SK-N-DZ (cell line): ENCODE measurements around the gene TSHZ3. TPM values are rescaled to one million over a fixed set of nuclear protein-coding genes. Genes with fewer than 3 reads are reported as not detected.
A peak's percentile ranks its signal among the peaks of the same experiment; 100 is the strongest.

Source experiments
- DNase-seq: peaks from one replicate; pipeline ENCODE4 v3.0.0-alpha.2; 2015; ENCODE audit warnings: low spot score
- polyA plus RNA-seq, 2 experiments: library from polyadenylated mRNA; depleted of rRNA; stranded (reverse); fragments of >200 nt; gene quantifications; 2 replicates each; pipeline ENCODE4 v1.2.3, GENCODE V29; 2014

TSHZ3 gene, protein sequence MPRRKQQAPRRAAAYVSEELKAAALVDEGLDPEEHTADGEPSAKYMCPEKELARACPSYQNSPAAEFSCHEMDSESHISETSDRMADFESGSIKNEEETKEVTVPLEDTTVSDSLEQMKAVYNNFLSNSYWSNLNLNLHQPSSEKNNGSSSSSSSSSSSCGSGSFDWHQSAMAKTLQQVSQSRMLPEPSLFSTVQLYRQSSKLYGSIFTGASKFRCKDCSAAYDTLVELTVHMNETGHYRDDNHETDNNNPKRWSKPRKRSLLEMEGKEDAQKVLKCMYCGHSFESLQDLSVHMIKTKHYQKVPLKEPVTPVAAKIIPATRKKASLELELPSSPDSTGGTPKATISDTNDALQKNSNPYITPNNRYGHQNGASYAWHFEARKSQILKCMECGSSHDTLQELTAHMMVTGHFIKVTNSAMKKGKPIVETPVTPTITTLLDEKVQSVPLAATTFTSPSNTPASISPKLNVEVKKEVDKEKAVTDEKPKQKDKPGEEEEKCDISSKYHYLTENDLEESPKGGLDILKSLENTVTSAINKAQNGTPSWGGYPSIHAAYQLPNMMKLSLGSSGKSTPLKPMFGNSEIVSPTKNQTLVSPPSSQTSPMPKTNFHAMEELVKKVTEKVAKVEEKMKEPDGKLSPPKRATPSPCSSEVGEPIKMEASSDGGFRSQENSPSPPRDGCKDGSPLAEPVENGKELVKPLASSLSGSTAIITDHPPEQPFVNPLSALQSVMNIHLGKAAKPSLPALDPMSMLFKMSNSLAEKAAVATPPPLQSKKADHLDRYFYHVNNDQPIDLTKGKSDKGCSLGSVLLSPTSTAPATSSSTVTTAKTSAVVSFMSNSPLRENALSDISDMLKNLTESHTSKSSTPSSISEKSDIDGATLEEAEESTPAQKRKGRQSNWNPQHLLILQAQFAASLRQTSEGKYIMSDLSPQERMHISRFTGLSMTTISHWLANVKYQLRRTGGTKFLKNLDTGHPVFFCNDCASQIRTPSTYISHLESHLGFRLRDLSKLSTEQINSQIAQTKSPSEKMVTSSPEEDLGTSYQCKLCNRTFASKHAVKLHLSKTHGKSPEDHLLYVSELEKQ
- polyA plus RNA-seq (2014; cell fraction: cytosol; rRNA removed): 6.6 and 6.7 TPM in 2 replicates
- 3.9 and 8.4 TPM in 2 replicates for polyA plus RNA-seq (2014; cell fraction: nucleus; rRNA removed)

DNA sequence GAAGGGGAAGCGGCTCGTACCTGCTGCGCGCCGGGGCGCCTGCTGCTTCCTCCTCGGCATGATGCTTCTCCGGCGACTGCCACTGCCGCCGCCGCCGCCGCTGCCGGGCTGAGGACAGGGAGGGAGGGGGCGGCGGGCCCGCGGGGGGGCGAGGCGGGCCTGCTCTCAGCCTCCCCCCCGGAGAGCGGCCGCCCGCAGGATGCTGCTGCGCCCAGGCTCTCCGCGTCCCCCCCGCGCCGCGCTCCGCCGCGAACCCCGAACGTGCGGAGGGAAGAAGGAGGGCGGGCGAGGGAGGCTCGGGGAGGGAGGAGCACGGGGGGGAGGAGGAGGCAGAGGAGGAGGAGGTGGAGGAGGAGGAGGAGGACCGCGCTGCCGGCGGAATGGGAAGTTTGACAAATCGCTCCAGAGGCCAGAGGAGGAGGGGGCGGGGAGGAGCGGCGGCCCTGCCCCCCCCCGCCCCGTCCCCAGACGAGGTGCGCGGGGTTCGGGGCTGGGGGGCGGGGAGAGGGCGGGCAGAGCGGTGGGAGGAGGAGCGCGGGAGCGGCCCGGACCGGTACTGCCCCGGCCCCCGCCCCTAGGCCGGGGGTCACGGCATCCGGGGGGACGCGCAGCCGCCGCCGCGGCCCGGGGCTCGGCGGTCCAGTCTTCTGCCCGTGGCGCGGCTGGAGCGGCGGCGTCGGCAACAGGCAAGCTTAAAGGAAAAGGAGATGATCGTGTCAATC lies at the start of gene TSHZ3:
TSS of gene TSHZ3 (minus strand) at position 277 of the 722 bp plus-strand sequence. CDS start at position 60, 217 bp downstream.
- DNase-seq: peak; percentile 78

DNA sequence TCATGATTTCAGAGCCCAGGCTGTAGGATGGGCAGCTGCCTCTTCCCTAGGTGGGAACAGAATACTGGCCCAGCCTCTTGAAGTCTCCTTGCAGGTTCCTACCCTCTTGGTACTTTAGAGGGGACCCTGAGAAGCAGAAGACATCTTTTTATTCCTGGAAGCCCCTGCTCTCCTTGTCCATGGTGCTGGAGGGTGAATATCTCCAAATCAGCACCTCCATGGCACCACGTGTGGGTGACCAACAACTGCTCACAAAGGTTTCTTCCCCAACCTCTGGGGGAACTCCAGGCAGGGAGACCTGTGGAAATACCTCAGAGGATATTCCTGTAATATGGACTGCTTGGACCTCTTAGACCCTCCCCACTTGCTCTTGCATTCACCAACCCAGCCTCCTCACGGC lies 48.1 kb upstream of the TSHZ3 start:
- no peak for DNase-seq

DNA sequence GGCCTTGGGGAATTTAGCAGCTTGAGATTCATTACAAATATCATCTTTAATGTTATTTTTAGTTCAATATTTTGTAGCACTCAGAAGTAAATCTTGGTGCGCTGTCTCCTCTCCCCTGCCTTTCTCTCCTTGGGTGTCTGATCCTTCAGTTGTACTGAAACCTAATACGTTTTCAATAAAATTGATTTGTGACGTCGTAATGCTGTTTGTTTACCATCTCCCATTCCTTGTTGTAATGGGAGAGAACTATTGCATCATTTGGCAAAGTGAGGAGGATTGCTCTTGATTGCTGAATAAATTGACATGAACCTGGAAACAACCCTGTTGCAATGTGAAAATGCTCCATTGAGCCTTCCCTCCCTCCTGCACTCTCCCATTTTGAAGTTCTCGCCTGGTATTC lies 43.2 kb upstream of the TSHZ3 start:
- no peak for DNase-seq

DNA sequence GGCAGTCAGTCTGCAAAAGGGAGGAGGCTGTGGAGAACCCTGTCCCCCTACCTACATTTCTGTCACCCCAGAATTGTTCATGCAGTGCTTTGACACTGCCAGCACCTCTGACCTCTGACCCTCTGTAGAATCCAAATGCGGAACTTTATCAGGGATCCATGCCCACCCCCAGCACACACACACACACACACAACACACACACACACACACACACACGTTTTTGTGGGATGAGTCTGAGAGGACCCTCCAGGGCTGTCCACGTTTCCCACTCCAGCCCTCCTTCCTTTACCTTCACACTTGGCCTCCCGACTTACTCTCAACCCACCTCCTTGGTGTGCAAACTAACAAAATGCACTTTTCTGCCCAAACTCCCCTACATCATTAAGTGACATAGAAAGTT lies 42.3 kb upstream of the TSHZ3 start:
- no peak for DNase-seq

DNA sequence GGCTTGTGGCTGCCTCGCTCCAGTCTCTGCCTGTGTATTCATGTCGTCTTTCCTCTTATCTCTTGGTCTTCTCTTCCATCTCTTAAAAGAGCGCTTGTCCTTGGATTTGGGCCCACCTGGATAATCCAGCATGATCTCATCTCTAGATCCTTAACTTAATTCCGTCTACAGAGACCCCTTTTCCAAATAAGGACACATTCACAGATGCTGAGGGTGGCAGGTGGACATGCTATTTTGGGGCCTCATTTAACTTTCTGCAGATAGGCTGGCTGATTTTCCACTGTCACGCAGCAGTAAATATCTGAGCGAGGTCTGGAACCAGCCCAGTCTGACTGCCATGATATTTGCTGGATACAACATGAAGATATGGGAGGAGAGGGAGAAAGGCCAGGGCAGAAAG lies 41.5 kb upstream of the TSHZ3 start:
- DNase-seq: no peak

DNA sequence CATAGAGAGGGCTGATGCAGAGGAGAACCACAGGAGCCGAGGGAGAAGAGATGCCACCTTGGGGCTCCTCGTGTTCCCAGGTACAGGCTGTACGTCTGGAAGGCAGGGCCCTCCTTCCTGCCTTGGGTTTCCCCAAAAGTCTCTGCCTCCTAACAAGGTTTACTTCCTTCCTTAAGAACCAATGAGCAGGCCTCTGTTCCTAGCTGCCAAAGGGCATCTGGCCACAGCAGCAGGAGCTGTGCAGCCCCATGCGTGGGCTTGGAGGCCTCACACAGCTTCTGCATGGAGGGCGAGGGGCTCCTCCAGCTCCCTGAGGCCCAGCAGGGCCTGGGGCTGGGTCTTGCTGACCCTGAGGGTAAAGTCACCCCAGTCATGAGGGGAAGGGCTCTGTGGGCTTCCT lies 40.6 kb upstream of the TSHZ3 start:
- no peak for DNase-seq

DNA sequence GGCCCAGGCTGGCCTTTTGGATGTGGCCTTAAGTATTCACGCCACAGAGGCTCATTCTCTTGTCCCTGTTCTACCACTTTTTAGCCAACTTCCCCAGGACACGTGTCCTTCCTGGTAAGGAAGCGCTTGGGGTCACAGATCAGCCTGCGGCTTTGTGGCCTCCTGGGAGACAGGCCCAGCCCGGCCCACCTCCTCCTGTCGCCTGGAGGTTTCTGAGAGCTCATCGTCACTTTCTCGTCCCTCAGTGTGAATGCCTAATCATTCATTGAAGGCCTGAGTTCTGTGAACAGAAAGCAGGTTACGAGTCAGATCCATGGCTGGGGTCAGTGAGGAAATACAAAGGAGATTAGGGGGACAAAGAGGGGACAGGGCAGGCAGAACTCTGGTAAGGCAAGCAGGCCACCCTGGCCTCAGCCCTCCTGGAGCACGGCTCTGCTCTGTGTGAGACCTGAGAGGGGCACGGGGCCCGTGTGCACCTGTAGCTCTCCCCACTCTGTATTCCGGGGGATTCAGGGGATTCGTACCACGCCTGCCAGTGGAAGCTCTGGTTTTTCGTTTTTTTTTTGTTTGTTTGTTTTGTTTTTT lies 38.6 kb upstream of the TSHZ3 start:
- no peak for DNase-seq

DNA sequence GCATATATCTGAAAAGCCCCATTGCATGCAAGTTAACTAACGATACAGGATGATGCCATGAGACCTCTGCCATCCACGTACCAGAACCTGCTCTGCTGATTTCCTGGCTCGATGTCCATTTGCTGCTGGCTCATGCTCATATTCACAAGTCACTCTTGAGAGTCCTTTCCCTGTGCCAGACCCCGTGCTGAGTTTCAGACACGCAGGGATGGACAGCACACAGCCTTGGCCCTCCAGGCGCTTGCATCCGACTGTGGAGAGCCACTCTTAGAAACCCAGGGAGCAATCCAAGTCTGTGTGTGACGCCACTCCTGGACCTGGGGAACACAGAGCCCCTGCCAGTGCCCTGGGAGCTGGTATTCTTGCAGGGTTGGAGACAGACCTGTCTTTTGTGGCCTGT lies 37.6 kb upstream of the TSHZ3 start:
- DNase-seq: no peak

DNA sequence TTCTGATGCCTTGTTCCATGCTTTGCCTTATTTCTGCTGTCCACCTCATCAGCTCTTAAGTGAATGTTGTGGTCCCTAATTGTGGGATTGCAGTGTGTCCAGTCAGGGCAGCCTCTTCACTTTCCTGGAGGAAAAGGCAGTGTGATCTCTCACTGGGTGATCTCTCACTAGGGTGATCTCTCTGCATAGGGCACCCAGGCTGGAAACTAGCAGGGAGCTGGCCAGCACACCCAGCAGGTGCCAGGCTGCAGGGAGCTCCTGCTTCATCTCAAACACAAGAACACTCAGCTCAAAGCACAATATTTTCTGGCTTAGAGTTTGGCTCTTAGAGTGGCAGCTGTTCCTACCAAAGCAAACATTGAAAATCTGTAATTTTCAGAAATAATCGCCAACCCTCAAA lies 36.5 kb upstream of the TSHZ3 start:
- no peak for DNase-seq

DNA sequence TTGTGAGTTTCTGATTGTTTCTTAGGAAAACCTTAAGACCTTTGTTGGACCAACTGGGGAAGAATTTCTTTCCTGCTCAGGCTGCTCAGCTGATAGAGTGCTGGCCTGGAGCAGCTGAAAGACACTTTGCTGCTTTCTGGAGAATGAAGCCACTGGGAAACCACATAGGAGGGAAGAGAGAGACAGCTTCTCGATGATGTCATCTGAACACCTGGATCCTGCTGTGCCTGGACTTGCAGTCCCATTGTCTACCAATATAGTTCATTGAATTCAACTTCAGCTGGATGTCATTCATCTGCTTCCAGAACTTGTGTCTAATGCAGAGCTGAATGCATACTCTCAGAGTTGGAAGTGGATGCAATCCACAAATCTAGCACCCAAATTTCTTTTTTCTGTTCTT lies 34.3 kb upstream of the TSHZ3 start:
- DNase-seq: no peak

DNA sequence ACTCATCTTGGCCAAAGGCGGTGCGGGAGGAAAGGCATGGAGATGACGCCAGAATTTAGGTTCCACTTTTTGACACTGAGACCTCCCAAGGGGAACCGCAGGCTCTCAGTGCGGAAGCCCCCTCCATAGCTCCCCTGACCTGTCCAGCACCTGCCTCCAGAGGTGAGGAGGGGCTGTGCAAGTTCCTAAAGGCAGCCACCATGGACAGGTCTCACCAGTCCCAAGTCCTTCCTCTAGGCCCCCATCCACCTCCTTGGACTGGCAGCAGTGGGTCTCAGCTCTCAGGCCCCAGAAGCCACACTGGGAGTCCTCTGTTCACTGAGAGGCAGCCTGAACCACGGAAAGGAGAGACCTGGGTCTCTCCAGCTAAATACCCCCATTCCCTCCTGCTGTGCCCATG lies 31.6 kb upstream of the TSHZ3 start:
- DNase-seq: no peak

DNA sequence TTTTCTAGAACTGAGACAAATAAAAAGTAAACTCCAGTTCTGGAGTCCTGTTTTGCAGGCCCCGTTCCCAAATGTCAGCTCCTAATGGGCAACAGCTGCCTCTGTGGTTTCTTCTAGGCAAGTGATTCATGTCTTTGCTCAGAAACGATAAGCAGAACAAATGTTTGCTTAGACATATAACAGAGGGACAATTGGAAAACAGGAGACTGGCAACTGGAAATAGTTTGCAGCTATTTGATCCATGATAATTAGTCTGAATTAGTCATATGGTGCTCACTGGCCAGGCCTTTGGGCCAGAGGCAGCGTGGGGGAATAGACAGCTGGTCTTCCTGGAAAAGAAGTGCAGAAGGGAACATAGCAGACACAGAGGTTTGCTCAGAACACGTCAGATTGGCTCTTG lies 29.2 kb upstream of the TSHZ3 start:
- DNase-seq: peak; percentile 15

DNA sequence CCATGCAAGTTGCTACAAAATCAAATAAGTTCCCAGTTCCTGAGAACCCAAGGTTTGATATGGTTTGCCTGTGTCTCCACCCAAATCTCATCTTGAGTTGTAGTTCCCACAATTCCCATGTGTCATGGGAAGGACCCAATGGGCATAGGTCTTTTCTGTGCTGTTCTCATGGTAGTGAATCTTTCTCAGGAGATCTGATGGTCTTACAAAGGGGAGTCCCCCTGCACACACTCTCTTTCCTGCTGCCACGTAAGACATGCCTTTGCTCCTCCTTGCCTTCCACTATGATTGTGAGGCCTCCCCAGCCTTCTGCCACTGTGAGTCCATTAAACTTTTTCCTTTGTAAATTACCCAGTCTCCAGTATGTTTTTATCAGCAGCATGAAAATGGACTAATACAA lies 28.5 kb upstream of the TSHZ3 start:
- no peak for DNase-seq

DNA sequence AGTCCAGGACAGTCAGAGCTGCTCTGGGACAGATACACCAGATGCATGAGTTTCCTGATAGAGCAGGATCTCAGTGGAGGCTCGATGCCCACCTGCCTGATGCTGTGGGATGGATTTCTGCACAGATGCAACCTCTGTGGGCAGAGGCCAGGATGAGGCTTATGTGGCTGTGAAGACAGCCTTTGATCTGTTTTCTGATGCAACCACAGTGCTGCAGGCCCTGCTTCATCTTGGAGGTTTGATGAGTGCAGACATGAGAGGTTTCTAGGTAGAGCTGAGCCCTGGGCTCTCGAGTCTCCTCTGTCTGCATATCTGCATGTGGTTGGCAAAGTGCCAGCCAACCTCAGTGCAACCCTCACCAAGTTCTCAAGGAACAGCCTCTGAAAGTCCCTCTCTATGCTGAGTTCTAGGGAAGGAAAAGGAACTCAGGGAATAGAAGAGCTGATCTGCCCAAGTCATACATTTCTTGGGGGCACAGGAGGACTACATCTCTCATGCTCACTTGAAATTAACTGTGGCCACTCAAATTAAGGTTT lies 23.1 kb upstream of the TSHZ3 start:
- DNase-seq: no peak

DNA sequence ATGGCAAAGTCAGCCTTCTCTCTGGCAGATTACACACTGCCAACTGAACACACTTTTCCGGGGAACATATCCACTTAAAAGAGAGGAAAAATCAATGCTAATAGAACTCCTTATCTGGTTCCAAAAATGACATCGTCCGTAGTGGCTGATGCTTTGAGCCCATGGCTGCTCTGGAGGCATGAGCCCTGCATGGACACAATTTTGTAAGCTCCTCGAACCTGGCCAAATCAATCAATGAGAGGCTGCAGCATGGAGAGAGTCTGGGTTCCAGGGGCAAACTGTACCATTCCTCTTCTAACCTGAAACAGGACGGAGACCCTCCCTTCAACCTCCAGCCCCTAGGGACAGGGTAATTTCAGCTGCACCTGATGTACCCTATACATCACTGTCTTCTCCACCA lies 21.0 kb upstream of the TSHZ3 start:
- DNase-seq: no peak

DNA sequence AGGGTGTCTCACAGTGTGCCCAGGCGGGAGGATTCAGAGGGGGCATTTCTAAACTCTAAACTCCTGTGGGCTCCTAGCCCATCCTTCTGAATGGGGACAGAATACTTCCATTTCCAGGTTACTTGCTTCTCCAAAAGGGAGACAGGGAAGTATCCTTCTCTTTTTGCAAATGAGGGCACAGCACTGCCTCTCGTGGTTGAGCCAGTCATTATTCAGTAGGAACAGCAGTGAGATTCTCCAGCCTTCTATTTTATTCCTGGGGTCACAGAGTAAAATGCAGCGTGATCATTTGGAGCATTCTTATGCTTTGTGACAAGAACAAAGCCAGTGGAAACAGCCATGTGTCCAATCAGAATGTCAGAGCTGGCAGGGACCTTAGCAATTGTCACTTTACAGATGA lies 15.7 kb upstream of the TSHZ3 start:
- DNase-seq: no peak

DNA sequence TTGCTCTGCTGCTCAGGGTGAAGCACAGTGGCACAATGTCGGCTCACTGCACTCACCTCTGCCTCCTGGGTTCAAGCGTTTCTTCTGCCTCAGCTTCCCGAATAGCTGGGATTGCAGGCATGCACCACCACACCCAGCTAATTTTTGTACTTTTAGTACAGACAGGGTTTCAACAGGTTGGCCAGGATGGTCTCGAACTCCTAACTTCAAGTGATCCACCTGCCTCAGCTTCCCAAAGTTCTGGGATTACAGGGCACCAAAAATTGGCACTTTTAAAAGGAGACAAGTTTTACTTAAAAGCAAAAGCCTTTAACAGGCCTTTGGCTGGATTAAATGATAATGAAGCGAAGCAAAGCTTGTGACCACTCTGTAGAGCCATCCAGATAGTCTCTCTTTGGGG lies 12.5 kb upstream of the TSHZ3 start:
- no peak for DNase-seq

DNA sequence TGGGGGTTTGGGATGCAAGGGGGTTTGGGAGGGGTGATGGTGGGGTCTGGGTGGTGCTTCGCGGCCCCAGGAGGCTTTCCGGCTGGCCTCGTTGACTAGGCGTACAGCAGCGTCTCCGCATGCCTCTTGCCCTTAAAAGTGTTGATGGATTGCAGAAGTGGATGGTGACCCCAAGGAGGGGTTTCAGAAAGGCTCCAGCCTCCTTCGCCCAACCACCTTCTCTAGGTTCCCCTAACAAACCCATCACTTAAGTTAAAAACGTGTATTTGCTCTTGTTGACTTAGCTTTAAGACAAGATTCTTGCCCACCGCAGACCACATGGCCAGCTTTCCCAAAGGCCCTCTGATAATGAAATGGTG lies 8.1 kb upstream of the TSHZ3 start:
- no peak for DNase-seq

DNA sequence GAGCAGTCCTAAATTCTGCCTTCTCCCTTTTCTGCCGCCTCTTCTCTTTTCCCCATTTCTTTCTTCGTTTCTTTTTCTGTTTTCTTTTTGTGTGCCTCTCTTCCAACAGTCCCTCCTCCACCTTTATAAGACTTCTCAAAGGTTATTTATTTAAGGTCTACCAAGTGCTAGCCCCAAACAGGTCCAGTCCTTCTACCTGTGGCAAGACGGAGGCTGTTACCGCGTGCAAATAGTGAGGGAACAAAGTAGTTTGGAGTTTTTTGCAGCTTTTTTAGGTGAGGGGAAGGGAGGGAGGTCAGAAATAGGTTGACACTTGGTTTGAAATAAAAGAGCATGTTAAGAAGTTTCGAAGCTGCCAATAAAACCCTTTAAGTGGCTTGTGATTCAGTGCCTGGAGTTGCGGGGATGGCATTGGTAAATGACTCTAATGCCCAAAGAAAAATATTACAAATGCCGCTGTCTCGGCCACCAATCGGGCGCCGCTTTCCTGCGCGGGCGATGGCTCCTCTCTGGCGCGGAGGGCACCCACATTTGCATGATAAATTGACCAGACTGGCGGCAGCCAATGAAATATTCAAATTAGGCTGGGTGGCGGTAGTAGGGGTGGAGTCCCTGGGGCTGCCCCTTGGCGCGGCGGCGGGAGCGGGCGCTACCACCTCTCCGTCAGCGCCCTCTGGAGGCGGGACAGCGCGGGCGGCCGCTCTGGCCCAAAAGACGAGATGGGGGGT lies 7.5 kb upstream of the TSHZ3 start:
- no peak for DNase-seq

DNA sequence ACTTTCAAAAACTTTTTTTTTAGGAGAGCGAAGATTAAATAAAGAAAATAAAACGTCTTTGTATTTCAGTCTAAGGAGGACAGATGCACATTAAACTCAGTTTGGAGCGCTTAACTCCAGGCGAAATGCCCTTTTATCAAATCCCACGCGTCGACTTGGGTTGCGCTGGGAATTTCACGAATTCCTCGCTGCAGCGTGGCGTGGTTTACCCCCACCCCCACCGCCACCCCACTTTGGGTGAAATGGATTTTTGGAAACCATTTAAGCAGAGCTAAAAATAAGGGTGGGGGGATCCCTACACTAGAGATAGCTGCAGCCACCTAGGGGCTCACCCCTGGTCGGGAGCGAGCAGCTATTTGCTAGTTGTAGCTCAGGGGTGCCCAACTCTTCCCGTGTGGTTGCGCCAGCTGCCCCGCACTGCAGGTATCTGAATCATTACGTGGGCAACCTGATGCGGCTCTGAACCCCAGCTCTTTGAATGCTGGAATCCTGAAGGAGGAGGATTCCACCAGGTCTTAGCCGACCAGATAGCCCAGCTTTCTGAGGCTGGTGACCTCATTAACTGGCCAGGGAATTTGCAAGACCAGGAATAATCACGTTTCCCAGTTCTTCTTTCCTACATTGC lies 6.5 kb upstream of the TSHZ3 start:
- DNase-seq: no peak
